DMS79 (cell line): Measurements from ENCODE around the gene ZNF516.

ENCODE experiments used
- DNase-seq: peaks from one replicate; lab custom pipeline; 2025; lab: John Stamatoyannopoulos, UW

The ZNF516 gene

DNA sequence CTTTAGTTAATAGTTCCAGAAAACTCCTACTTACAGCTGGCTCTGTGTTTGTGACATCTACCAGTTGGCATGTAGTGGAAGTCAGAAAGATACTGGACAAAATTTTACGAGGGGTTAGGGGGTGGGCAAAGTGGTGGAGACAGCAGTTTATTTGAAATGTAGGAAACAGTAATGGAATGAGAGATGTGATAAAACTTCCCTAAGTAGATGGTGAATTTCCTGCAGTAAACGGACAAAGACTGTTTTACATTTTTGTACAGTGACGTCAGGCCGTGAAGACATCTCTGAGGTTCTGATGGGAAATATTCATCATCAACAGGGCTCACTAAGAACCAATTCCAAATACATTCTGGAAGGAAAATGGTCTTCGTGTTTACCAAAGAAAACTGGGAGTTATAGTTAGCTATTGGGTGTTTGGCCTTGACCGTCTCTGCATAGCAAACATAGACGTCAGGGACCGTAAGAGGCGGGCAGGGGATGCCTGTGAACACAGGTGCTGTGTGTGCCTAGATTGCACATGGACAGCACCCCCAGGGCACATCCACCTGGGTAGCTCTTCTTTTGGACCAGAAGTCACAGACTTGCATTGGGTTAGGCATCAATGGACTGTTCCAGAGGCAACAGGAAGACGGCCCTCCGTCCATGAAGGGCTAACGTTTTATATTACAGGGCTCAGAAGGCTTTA lies 131.5 kb downstream of the ZNF516 start:
- DNase-seq, result no peak

- no peak for DNase-seq
These were observed 132.4 kb downstream of the ZNF516 start for GRCh38 chr18:76362676-76363075.

GRCh38 chr18:76361219-76361618 lies 133.8 kb downstream of the ZNF516 start:
- DNase-seq, result no peak

- no peak for DNase-seq
These were observed 135.1 kb downstream of the ZNF516 start for GRCh38 chr18:76359909-76360308.

GRCh38 chr18:76358774-76359173 lies 136.3 kb downstream of the ZNF516 start:
- DNase-seq, result no peak

DNA sequence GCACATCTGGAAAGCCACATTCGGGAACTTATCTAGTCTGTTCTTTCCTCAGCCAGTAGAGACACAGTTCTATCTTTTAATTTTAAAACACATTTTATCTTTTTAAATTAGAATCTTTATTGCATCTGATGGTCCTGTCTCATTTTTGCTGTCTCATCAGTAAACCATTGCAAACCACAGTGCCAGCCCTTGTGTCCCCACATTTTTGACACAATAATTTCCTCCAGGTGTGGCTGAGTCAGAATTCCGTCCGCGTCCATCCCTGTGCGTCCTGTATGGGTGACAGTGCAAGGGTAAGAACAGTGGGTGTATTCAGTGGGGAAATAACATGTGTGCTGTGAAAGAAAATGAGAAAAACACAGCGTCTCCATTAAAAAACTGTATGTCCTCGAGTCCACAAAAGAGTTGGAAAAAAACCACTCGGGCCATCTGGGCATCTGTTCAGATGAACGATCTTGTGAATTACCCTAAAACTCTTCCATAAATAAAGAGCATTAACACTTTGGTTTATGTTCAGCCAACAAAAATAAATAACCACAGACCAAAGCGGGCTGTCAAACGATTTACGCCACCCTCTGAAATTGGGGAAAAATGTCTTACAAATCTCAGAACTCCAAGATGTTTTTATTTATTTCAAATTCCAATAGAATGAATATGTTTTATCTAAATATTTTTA lies 137.3 kb downstream of the ZNF516 start:
- DNase-seq, result no peak

DNA sequence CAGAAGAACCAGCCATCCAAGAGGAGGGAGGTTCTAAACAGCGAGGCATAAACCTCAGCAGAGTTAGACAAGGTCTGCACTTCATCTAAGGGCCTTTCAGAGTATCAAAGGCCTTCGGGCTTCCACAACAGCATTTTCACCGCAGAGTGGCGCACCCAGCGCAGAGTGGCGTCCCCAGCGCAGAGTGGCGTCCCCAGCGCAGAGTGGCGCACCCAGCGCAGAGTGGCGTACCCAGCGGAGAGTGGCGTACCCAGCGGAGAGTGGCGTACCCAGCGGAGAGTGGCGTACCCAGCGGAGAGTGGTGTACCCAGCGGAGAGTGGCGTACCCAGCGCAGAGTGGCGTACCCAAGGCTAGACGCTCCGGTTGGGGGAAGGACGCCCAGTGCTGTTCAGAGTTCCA lies 137.9 kb downstream of the ZNF516 start:
- DNase-seq, result no peak

- DNase-seq, result no peak
These were observed 138.4 kb downstream of the ZNF516 start for GRCh38 chr18:76356666-76357065.

GRCh38 chr18:76354348-76354747 lies 140.7 kb downstream of the ZNF516 start:
- no peak for DNase-seq

GRCh38 chr18:76353500-76353899 lies 141.5 kb downstream of the ZNF516 start:
- DNase-seq, result no peak

DNA sequence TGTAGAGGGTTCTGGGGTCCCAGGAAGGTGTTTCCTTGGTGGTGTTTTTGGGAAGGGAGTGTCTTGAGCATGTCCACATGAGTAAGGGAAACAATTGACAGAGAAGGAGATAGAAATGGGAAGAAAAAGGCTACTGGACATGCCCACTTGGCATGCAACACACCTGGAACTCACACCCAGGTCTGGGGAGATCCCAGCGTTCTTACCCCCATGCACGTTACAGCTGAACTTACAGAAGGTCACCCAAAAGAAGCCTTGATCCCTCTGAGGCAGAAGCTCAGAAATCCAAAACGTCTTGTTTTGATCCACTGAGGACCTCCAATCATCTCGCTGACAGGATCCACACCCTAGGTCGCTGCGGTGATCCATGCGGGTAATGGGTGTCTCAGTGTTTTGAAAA lies 142.0 kb downstream of the ZNF516 start:
- DNase-seq, result no peak

GRCh38 chr18:76351961-76352581 lies 143.0 kb downstream of the ZNF516 start:
- peak; percentile 27 for DNase-seq

GRCh38 chr18:76350134-76351025 lies 144.7 kb downstream of the ZNF516 start:
- DNase-seq, result no peak

DNA sequence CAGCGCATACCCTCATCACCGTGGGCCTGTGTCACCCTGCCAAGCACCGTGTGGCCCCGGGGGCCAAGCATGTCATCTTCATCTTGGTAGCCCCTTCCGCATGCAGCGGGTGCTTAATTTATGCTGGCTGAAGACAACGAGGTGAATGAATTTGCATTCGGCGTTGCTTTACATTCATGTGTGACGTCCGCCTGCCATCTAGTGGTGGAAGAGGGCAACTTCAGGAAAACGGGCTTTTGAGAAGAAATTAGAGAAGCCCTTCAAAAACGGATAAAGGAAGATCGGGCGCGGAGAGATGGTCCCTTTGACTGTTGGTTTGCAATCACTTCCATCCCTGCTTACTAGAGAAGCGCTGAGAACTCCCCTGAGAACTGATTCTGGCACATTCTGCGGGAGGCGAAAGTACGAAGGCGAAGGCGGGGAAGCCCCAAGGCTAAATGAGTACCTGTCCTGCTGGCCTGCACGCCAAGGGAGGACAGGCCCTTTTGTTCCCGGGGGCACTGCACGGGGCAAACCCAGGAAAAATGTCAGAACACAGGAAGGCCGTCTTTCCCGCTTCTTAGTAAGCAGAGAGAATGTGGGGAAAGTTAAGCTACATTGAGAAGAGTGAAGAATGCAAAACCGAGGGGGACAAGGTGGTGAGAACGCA lies 145.9 kb downstream of the ZNF516 start:
- peak; percentile 15 for DNase-seq

GRCh38 chr18:76348267-76349066 lies 146.6 kb downstream of the ZNF516 start:
- DNase-seq, result no peak

DNA sequence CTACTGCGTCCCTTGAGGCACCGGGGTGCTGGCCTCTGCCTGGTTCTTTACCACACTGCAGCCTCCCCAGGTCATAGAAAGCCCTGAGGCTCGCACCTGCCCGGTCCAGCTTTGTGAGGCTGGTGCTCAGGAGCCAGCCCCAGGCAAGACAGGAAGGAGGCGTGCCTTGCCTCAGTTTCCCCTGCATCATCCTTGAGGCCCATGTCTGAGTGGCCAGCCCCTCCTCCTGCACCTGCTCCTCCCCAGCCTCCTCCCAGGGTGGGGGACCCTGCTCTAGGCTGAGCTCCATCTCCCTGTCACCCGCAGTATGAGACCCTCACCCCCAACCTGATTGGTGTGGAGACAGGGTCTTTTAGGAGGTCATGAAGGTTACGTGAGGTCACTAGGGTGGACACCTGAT lies 147.7 kb downstream of the ZNF516 start:
- no peak for DNase-seq

GRCh38 chr18:76346490-76347130 lies 148.4 kb downstream of the ZNF516 start:
- no peak for DNase-seq

DNA sequence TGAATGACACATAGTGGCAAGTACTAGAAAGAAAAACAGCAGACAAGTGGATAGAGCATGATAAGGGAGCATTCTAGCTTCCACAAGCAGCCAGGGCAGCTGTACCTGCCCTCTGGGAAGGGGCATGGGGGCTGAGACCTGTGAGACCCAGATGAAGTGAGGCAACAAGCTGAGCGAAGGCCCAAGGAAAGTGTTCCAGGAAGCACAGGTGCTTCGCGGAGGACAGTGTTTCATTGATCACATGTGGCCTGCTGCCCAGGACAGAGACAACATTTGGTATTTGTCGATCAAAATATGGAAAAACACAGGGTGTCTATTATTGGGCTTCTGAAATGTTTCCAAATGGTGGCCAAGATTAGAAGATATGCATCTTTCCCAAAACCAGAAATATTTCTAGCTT lies 149.1 kb downstream of the ZNF516 start:
- no peak for DNase-seq

DNA sequence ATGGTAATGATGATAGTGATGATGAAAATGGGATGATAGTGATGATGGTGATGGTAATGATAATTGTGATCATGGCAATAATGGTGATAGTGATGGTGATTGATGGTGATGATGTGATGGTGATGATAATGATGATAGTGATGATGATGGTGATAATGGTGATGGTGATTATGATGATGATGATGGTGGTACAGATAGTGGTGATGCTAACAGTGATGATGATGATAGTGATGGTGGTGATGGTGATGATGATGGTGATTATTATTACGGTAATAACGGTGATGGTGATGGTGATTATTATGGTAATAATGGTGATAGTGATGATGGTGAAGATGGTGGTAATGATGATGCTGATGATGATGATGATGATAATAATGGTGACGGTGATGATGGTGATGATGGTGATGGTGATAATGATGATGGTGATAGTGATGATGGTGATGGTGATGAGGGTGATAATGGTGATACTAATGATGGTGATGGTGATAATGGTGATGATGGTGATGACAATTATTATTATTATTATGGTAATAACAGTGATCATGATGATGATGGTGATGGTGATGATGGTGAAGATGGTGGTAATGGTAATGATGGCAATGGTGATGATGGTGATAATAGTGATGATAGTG lies 151.0 kb downstream of the ZNF516 start:
- DNase-seq, result no peak

DNA sequence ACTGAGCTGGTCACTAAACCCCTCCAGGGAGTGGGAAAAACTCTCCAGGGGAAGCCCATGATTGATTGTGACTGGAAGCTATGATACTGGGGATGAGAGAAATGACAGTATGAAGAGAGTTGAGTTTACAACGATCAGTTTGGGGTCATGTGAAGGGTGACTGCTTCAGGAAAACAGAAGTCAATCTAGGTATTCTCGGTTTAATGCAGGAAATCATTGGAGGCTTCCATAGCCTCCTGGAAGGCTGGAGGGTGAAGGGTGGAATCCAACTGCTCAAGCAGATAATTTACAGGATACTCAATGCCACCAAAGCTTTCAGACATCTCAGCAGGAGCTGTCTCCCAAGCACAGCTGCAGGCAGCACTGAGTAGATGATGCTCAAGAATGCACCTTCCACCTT lies 154.6 kb downstream of the ZNF516 start:
- no peak for DNase-seq
